Trophoblast cell (in vitro differentiated cells and primary cell): ENCODE data around the gene MAVS.
"Not testable (repeated sequence)": the region's sequence is repeated elsewhere in the genome, so short reads cannot be mapped to it uniquely, and the experiment has no call there.

Source experiments
- DNase-seq, 2 donors: peaks; one replicate each; pipeline ENCODE4 v3.0.0-alpha.2; 2016
- H2AFZ ChIP-seq: 2 replicates; pipeline ENCODE4 v1.6.1; 2013; ENCODE audit warnings: low read length, moderate library complexity, mild to moderate bottlenecking; ENCODE audit not compliant: insufficient read depth, poor library complexity
- H2AK5ac ChIP-seq: 2 replicates; pipeline ENCODE4 v1.6.1; 2013; ENCODE audit warnings: mild to moderate bottlenecking, low read length
- H2BK120ac ChIP-seq: 2 replicates; pipeline ENCODE4 v1.6.1; 2013; ENCODE audit warnings: low read length, mild to moderate bottlenecking, moderate library complexity; ENCODE audit not compliant: insufficient read depth, poor library complexity
- H2BK12ac ChIP-seq: 2 replicates; pipeline ENCODE4 v1.6.1; 2013; ENCODE audit warnings: mild to moderate bottlenecking, low read length, moderate library complexity
- H2BK5ac ChIP-seq: 2 replicates; pipeline ENCODE4 v1.6.1; 2013; ENCODE audit warnings: low read length, low read depth, moderate library complexity, mild to moderate bottlenecking; ENCODE audit not compliant: poor library complexity
- H3K14ac ChIP-seq: 2 replicates; pipeline ENCODE4 v1.6.1; 2013; ENCODE audit warnings: mild to moderate bottlenecking, low read length
- H3K18ac ChIP-seq: 2 replicates; pipeline ENCODE4 v1.6.1; 2013; ENCODE audit warnings: mild to moderate bottlenecking, low read length
- H3K23ac ChIP-seq: 2 replicates; pipeline ENCODE4 v1.6.1; 2013; ENCODE audit warnings: low read length
- H3K27ac ChIP-seq: 2 replicates; pipeline ENCODE4 v1.5.1; 2013; ENCODE audit warnings: low read depth, mild to moderate bottlenecking, inconsistent platforms, low read length, moderate library complexity
- H3K27me3 ChIP-seq: 2 replicates; pipeline ENCODE4 v1.6.1; 2013; ENCODE audit warnings: inconsistent platforms, mild to moderate bottlenecking, low read length, moderate library complexity; ENCODE audit not compliant: insufficient read depth
- H3K36me3 ChIP-seq, 2 experiments: 1 replicate in 1 of 2; 2 replicates in 1 of 2; pipeline ENCODE4 v1.6.1; 2013; ENCODE audit warnings: low read length in 2 of 2, mild to moderate bottlenecking in 2 of 2, moderate library complexity in 1 of 2; ENCODE audit not compliant: insufficient read depth in 2 of 2, control insufficient read depth in 1 of 2
- H3K4ac ChIP-seq: 2 replicates; pipeline ENCODE4 v1.6.1; 2013; ENCODE audit warnings: low read depth, mild to moderate bottlenecking, low read length, moderate library complexity
- H3K4me1 ChIP-seq, 2 experiments: 1 replicate in 1 of 2; 2 replicates in 1 of 2; pipeline ENCODE4 v1.6.1; 2013; ENCODE audit warnings: low read length in 2 of 2, mild to moderate bottlenecking in 2 of 2, moderate library complexity in 1 of 2; ENCODE audit not compliant: insufficient read depth in 2 of 2, control insufficient read depth in 1 of 2
- H3K4me2 ChIP-seq: 2 replicates; pipeline ENCODE4 v1.6.1; 2013; ENCODE audit warnings: inconsistent platforms, mild to moderate bottlenecking, low read length, moderate library complexity
- H3K4me3 ChIP-seq: 2 replicates; pipeline ENCODE4 v1.5.1; 2013; ENCODE audit warnings: mild to moderate bottlenecking, low read depth, low read length, inconsistent platforms
- H3K79me1 ChIP-seq: one replicate; pipeline ENCODE4 v1.6.1; 2013; ENCODE audit warnings: low read length
- H3K79me2 ChIP-seq: 2 replicates; pipeline ENCODE4 v1.6.1; 2013; ENCODE audit warnings: low read length, mild to moderate bottlenecking; ENCODE audit not compliant: control insufficient read depth, insufficient read depth, poor library complexity
- H3K9ac ChIP-seq: 2 replicates; pipeline ENCODE4 v1.6.1; 2013; ENCODE audit warnings: mild to moderate bottlenecking, low read length
- H3K9me3 ChIP-seq: 2 replicates; pipeline ENCODE4 v1.6.1; 2013; ENCODE audit warnings: low read depth, mild to moderate bottlenecking, control low read depth, inconsistent platforms, low read length; ENCODE audit not compliant: insufficient read depth
- H4K12ac ChIP-seq: 2 replicates; pipeline ENCODE4 v1.6.1; 2013; ENCODE audit warnings: low read depth, mild to moderate bottlenecking, low read length, moderate library complexity
- H4K8ac ChIP-seq: 2 replicates; pipeline ENCODE4 v1.6.1; 2013; ENCODE audit warnings: low read depth, mild to moderate bottlenecking, low read length, moderate library complexity
- H4K91ac ChIP-seq: one replicate; pipeline ENCODE4 v1.6.1; 2013; ENCODE audit warnings: low read depth, mild to moderate bottlenecking, low read length, moderate library complexity
- whole genome bisulfite sequencing: extraction: QIAGEN DNeasy Blood & Tissue Kit; methylation state at CpG from one replicate; pipeline ENCODE4 v1.1.7; 2013; ENCODE audit warnings: missing lambda C conversion rate; ENCODE audit not compliant: insufficient read length, insufficient coverage; ENCODE audit errors: extremely low coverage; 5-methylcytosine and 5-hydroxymethylcytosine counted together

Gene MAVS

GRCh38 chr20:3825526-3825925 is 21.1 kb upstream of the MAVS start:
- Histone ChIP-seq H3K79me1 (peaks cover under 1% of the 10 kb centered on the region), H3K4me2 (no peak overlapping the region), H3K9ac (no peak overlapping the region), H2AK5ac (no peak overlapping the region), H2BK120ac (no peak overlapping the region), H3K18ac (no peak overlapping the region), H3K9me3 (no peaks in the 10 kb centered on the region), H3K27me3 (no peaks in the 10 kb centered on the region), H3K4me1 (peaks cover 0 to 2% of the 10 kb centered on the region in 2 experiments), H3K4me3 (no peak overlapping the region), H2BK5ac (no peak overlapping the region), H4K91ac (no peak overlapping the region), H3K79me2 (peaks cover 1% of the 10 kb centered on the region), H2AFZ (no peak overlapping the region), H3K27ac (no peak overlapping the region), H4K12ac (no peak overlapping the region), H2BK12ac (no peak overlapping the region), H3K36me3 (peaks cover 22 to 33% of the 10 kb centered on the region in 2 experiments), H3K23ac (no peak overlapping the region), H3K14ac (no peak overlapping the region), H4K8ac (no peak overlapping the region), H3K4ac (no peak overlapping the region)
- no CpG with 5 or more reads among the region's 7 CpGs for WGBS
- no peak for DNase-seq

- Histone ChIP-seq H2AFZ (no peak overlapping the region), H3K79me1 (no peaks in the 10 kb centered on the region), H3K9me3 (no peaks in the 10 kb centered on the region), H3K18ac (no peak overlapping the region), H4K12ac (no peak overlapping the region), H3K9ac (no peak overlapping the region), H3K36me3 (peaks cover 22 to 33% of the 10 kb centered on the region in 2 experiments), H2BK12ac (no peak overlapping the region), H3K4ac (no peak overlapping the region), H3K27ac (no peak overlapping the region), H3K4me1 (no peaks in the 10 kb centered on the region), H3K79me2 (no peaks in the 10 kb centered on the region), H3K14ac (no peak overlapping the region), H3K4me2 (no peak overlapping the region), H2AK5ac (no peak overlapping the region), H3K23ac (no peak overlapping the region), H3K27me3 (no peaks in the 10 kb centered on the region), H4K8ac (no peak overlapping the region), H2BK5ac (no peak overlapping the region), H3K4me3 (no peak overlapping the region), H2BK120ac (no peak overlapping the region), H4K91ac (no peak overlapping the region)
- DNase-seq = no peak
- no CpG with 5 or more reads among the region's 4 CpGs for WGBS
These were observed 20.2 kb upstream of the MAVS start for GRCh38 chr20:3826420-3826819.

DNA sequence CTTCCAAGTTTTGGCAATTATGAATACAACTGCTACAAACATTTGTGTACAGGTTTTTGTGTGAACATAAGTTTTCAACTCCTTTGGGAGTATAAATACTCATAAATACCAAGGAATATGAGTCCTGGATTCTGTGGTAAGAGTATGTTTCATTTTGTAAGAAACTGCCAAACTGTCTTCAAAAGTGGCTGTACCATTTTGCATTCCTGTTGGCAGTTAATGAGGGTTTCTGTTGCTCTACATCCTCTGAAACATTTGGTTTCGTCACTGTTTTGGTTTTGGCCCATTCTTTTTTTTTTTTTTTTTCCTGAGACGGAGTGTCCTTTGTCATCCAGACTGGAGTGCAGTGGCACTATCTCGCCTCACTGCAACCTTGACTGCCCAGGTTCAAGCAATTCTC is 17.8 kb upstream of the MAVS start:
- Histone ChIP-seq H3K27ac (no peak overlapping the region), H2AK5ac (no peak overlapping the region), H3K4ac (no peak overlapping the region), H3K79me2 (no peaks in the 10 kb centered on the region), H3K4me2 (no peak overlapping the region), H2AFZ (no peak overlapping the region), H2BK120ac (no peak overlapping the region), H3K9me3 (no peaks in the 10 kb centered on the region), H4K91ac (no peak overlapping the region), H3K4me3 (no peak overlapping the region), H3K18ac (no peak overlapping the region), H4K8ac (no peak overlapping the region), H2BK5ac (no peak overlapping the region), H2BK12ac (no peak overlapping the region), H3K79me1 (no peaks in the 10 kb centered on the region), H3K27me3 (no peaks in the 10 kb centered on the region), H3K36me3 (peaks cover 10 to 18% of the 10 kb centered on the region in 2 experiments), H3K23ac (no peak overlapping the region), H3K9ac (no peak overlapping the region), H4K12ac (no peak overlapping the region), H3K14ac (no peak overlapping the region), H3K4me1 (no peaks in the 10 kb centered on the region)
- WGBS = no CpG with 5 or more reads among the region's 3 CpGs
- no peak for DNase-seq

DNA sequence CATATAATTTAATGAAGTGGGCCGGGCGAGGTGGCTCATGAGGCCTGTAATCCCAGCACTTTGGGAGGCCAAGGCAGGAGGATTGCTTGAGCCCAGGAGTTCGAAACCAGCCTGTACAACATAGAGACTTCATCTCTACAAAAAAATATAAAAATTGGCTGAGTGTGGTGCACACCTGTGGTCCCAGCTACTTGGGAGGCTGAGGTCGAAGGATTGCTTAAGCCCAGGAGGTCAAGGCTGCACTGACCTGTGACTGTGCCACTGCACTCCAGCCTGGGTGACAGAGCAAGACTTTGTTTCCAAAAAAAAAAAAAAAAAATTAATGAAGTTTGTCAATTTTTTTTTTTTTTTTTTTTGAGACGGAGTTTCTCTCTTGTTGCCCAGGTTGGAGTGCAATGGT is 16.7 kb upstream of the MAVS start:
- H2BK120ac ChIP-seq, H2AFZ ChIP-seq, H3K23ac ChIP-seq, H3K4me1 ChIP-seq, H3K14ac ChIP-seq, H2BK12ac ChIP-seq, H3K18ac ChIP-seq, H2BK5ac ChIP-seq, H4K8ac ChIP-seq, H4K12ac ChIP-seq, H3K4me2 ChIP-seq, H3K27me3 ChIP-seq, H2AK5ac ChIP-seq, H3K27ac ChIP-seq, H3K9ac ChIP-seq, H3K79me1 ChIP-seq, H3K4me3 ChIP-seq, H4K91ac ChIP-seq, DNase-seq, H3K9me3 ChIP-seq, H3K4ac ChIP-seq, H3K79me2 ChIP-seq: not testable (repeated sequence)
- peaks cover 3 to 10% of the 10 kb centered on the region in 2 experiments for H3K36me3 ChIP-seq
- WGBS = no CpG with 5 or more reads among the region's 5 CpGs
